Endometrial microvascular endothelial cells (primary cell): ENCODE measurements around the gene RFX3. TPM values are rescaled to one million over a fixed set of nuclear protein-coding genes. Genes with fewer than 3 reads are reported as not detected.

ENCODE experiments used
- in situ Hi-C: cut with HindIII; loops from 2 replicates; pipeline ENCODE4 v1.10.0; 2017; ENCODE audit warnings: low sequenced_read_pairs, low pct_unique_long_range_greater_than_20kb; ENCODE audit errors: inconsistent ontology term
- total RNA-seq: library from RNA; depleted of rRNA; stranded (reverse); fragments of >200 nt; gene quantifications from one replicate; pipeline ENCODE4 v1.2.3, GENCODE V29; 2015; ENCODE audit errors: inconsistent ontology term

Gene RFX3
- total RNA-seq, 1 donor from 2014 or later, result 1.3 TPM

GRCh38 chr9:3214741-3215140 lies 311.1 kb downstream of the RFX3 start:
- in situ Hi-C loops, result no loop called here

- in situ Hi-C loops, result no loop called here
Observed at GRCh38 chr9:3205421-3206095, 320.2 kb downstream of the RFX3 start.

- in situ Hi-C loops, result no loop called here
Observed at GRCh38 chr9:3200331-3200774, 325.4 kb downstream of the RFX3 start.

- in situ Hi-C loops, result no loop called here
Observed at GRCh38 chr9:3193791-3194190, 332.0 kb downstream of the RFX3 start.

- in situ Hi-C loops, result no loop called here
Observed at GRCh38 chr9:3191715-3192114, 334.1 kb downstream of the RFX3 start.

GRCh38 chr9:3189113-3189861 lies 336.5 kb downstream of the RFX3 start:
- in situ Hi-C loops, result no loop called here

- in situ Hi-C loops, result no loop called here
Observed at GRCh38 chr9:3186751-3187150, 339.1 kb downstream of the RFX3 start.

GRCh38 chr9:3181049-3181953 lies 344.5 kb downstream of the RFX3 start:
- in situ Hi-C loops, result no loop called here

- in situ Hi-C loops, result no loop called here
Observed at GRCh38 chr9:3180696-3181048, 345.1 kb downstream of the RFX3 start.

- in situ Hi-C loops, result no loop called here
Observed at GRCh38 chr9:3179711-3180110, 346.1 kb downstream of the RFX3 start.

- in situ Hi-C loops, result no loop called here
Observed at GRCh38 chr9:3177936-3178335, 347.9 kb downstream of the RFX3 start.

GRCh38 chr9:3177146-3177761 lies 348.5 kb downstream of the RFX3 start:
- in situ Hi-C loops, result no loop called here

GRCh38 chr9:3173374-3173773 lies 352.4 kb downstream of the RFX3 start:
- in situ Hi-C loops, result no loop called here

GRCh38 chr9:3170819-3171218 lies 355.0 kb downstream of the RFX3 start:
- in situ Hi-C loops, result no loop called here
